HepG2 (cell line): ENCODE measurements around the gene ZBTB43. TPM values are rescaled to one million over a fixed set of nuclear protein-coding genes. Genes with fewer than 3 reads are reported as not detected.

Source experiments
- MTF1 ChIP-seq: sonication (generic); formaldehyde crosslinking; IDR thresholded peaks from 2 replicates; pipeline ENCODE4 v1.5.0; 2020; ENCODE audit warnings: missing genetic modification reagents
- NCOR1 ChIP-seq: fragments of 200-600 bp; sonication (generic); IDR thresholded peaks from 2 replicates; pipeline ENCODE4 v1.7.0; 2017; ENCODE audit warnings: antibody characterized with exemption, low read length, borderline replicate concordance
- NFATC3 ChIP-seq: sonication (generic); formaldehyde crosslinking; IDR thresholded peaks from 2 replicates; pipeline ENCODE4 v1.5.1; 2020; ENCODE audit warnings: mild to moderate bottlenecking, missing genetic modification reagents
- RAD51 ChIP-seq: fragments of 450-650 bp; IDR thresholded peaks from 2 replicates; pipeline ENCODE4 v1.6.1; 2016; ENCODE audit warnings: borderline replicate concordance
- SATB2 ChIP-seq: sonication (generic); formaldehyde crosslinking; IDR thresholded peaks from 2 replicates; pipeline ENCODE4 v1.5.0; 2020; ENCODE audit warnings: missing genetic modification reagents
- SIX1 ChIP-seq: sonication (generic); formaldehyde crosslinking; IDR thresholded peaks from 2 replicates; pipeline ENCODE4 v1.4.0; 2020; ENCODE audit warnings: missing genetic modification reagents, borderline replicate concordance
- ZNF138 ChIP-seq: sonication (generic); formaldehyde crosslinking; IDR thresholded peaks from 2 replicates; pipeline ENCODE4 v1.5.0; 2020; ENCODE audit warnings: mild to moderate bottlenecking, low read depth, missing genetic modification reagents
- ZNF34 ChIP-seq: sonication (generic); formaldehyde crosslinking; IDR thresholded peaks from 2 replicates; pipeline ENCODE4 v1.4.0; 2020; ENCODE audit warnings: mild to moderate bottlenecking, missing genetic modification reagents, borderline replicate concordance
- ZNF607 ChIP-seq: sonication (generic); formaldehyde crosslinking; IDR thresholded peaks from 2 replicates; pipeline ENCODE4 v1.5.1; 2020; ENCODE audit warnings: missing genetic modification reagents, mild to moderate bottlenecking, borderline replicate concordance
- polyA plus RNA-seq, 8 experiments: library from polyadenylated mRNA; depleted of rRNA in 3 of 8; stranded (reverse) in 7 of 8; unstranded in 1 of 8; fragments of >200 nt; fragmentation: Illumina TruSeq in 4 of 8; extraction: Trizol in 4 of 8; gene quantifications; 2 replicates each; pipeline versions ENCODE4 v1.2.1 to v1.2.3, GENCODE V29; 2011 to 2016; ENCODE audit warnings: low read depth in 4 of 8, missing spikeins in 1 of 8, mixed read lengths in 1 of 8; ENCODE audit not compliant: insufficient read depth in 1 of 8
- total RNA-seq, 5 experiments: library from RNA; depleted of rRNA; stranded (reverse); fragments of >200 nt; fragmentation: Illumina TruSeq; extraction: Trizol; gene quantifications; 2 replicates each; pipeline ENCODE4 v1.2.3, GENCODE V29; 2016; ENCODE audit warnings: low read depth in 1 of 5
- TF ChIP-seq, protein P1 (sequence below): sonication (generic); formaldehyde crosslinking; IDR thresholded peaks from 2 replicates; pipeline ENCODE4 v1.5.0; 2020; ENCODE audit warnings: missing genetic modification reagents
- TF ChIP-seq, protein P2 (sequence below): sonication (generic); formaldehyde crosslinking; IDR thresholded peaks from 2 replicates; pipeline ENCODE4 v1.4.0; 2020; ENCODE audit warnings: missing genetic modification reagents, borderline replicate concordance
- TF ChIP-seq, protein P3 (sequence below): sonication (generic); formaldehyde crosslinking; IDR thresholded peaks from 2 replicates; pipeline ENCODE4 v1.9.0; 2021; ENCODE audit warnings: missing genetic modification reagents, borderline replicate concordance
- TF ChIP-seq, protein P4 (sequence below): sonication (generic); formaldehyde crosslinking; IDR thresholded peaks from 2 replicates; pipeline ENCODE4 v1.8.1; 2022; ENCODE audit warnings: low read depth, mild to moderate bottlenecking, missing genetic modification reagents
- TF ChIP-seq, protein P5 (sequence below): sonication (generic); formaldehyde crosslinking; conservative IDR thresholded peaks from 2 replicates; pipeline ENCODE4 v1.8.1; 2023; ENCODE audit warnings: missing genetic modification reagents
- TF ChIP-seq, protein P6 (sequence below): sonication (generic); formaldehyde crosslinking; IDR thresholded peaks from 2 replicates; pipeline ENCODE4 v1.5.0; 2020; ENCODE audit warnings: mild to moderate bottlenecking, missing genetic modification reagents, borderline replicate concordance

ZBTB43 gene
- total and polyA plus RNA-seq, 2 of the 13 experiments (the other 11 are each of a cell fraction or from before 2014, with no cell fraction given), result 7.1 to 31.4 TPM

DNA sequence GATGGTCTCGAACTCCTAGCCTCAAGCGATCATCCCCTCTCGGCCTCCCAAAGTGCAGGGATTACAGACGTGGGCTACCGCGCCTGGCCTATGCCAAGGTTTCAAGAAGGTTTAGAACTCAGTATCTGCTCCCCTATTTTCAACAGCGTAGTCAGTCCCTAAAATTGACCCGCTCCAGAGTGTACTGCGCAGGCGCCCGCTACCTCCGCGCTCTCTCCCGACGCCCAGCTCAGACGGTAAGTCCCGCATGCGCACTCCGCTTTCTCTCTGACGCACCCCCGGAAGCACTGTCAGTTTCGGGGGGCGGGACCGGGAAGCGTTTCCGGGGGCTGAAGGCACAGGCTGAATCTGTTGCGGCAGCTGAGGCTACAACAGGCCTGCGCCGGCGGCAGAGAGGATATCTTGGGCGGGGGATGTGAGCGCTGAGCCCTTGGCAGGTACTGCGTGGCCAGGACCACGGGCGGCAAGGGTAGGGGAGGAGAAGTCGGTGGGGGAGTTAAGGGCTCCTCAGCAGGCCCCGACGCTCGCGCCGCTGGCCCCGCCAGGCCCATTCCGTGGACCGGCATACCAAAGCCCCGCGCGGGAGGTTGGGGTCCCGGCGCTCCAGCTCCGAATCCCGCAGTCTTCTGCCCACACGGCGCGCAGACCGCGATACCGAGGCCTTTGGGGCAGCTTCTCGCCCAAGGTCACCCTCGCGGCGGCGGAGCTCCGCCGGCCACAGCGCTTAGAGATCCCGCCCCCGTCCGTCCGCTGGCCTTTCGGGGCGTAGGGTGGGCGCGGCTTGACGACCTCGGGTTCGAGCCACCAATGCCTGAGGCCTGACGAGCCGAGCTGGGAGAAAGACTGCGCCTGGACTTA, at the start of gene ZBTB43 (continued):
- TF ChIP-seq, protein P1, sequence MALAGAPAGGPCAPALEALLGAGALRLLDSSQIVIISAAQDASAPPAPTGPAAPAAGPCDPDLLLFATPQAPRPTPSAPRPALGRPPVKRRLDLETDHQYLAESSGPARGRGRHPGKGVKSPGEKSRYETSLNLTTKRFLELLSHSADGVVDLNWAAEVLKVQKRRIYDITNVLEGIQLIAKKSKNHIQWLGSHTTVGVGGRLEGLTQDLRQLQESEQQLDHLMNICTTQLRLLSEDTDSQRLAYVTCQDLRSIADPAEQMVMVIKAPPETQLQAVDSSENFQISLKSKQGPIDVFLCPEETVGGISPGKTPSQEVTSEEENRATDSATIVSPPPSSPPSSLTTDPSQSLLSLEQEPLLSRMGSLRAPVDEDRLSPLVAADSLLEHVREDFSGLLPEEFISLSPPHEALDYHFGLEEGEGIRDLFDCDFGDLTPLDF (CRISPR knock-in tag), result 0 out of 2 replicates have a peak, but pooled peaks have one; percentile 53
- TF ChIP-seq NCOR1, result no peak
- 0 out of 2 replicates have a peak, but pooled peaks have one; percentile 54 for TF ChIP-seq SATB2 (CRISPR knock-in tag)
- TF ChIP-seq, protein P2, sequence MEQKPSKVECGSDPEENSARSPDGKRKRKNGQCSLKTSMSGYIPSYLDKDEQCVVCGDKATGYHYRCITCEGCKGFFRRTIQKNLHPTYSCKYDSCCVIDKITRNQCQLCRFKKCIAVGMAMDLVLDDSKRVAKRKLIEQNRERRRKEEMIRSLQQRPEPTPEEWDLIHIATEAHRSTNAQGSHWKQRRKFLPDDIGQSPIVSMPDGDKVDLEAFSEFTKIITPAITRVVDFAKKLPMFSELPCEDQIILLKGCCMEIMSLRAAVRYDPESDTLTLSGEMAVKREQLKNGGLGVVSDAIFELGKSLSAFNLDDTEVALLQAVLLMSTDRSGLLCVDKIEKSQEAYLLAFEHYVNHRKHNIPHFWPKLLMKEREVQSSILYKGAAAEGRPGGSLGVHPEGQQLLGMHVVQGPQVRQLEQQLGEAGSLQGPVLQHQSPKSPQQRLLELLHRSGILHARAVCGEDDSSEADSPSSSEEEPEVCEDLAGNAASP, result no peak; the same call in 1 of the 2 replicates
- TF ChIP-seq, protein P3, sequence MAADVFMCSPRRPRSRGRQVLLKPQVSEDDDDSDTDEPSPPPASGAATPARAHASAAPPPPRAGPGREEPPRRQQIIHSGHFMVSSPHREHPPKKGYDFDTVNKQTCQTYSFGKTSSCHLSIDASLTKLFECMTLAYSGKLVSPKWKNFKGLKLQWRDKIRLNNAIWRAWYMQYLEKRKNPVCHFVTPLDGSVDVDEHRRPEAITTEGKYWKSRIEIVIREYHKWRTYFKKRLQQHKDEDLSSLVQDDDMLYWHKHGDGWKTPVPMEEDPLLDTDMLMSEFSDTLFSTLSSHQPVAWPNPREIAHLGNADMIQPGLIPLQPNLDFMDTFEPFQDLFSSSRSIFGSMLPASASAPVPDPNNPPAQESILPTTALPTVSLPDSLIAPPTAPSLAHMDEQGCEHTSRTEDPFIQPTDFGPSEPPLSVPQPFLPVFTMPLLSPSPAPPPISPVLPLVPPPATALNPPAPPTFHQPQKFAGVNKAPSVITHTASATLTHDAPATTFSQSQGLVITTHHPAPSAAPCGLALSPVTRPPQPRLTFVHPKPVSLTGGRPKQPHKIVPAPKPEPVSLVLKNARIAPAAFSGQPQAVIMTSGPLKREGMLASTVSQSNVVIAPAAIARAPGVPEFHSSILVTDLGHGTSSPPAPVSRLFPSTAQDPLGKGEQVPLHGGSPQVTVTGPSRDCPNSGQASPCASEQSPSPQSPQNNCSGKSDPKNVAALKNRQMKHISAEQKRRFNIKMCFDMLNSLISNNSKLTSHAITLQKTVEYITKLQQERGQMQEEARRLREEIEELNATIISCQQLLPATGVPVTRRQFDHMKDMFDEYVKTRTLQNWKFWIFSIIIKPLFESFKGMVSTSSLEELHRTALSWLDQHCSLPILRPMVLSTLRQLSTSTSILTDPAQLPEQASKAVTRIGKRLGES, result no peak
- no peak for TF ChIP-seq ZNF34 (CRISPR knock-in tag)
- TF ChIP-seq, protein P4, sequence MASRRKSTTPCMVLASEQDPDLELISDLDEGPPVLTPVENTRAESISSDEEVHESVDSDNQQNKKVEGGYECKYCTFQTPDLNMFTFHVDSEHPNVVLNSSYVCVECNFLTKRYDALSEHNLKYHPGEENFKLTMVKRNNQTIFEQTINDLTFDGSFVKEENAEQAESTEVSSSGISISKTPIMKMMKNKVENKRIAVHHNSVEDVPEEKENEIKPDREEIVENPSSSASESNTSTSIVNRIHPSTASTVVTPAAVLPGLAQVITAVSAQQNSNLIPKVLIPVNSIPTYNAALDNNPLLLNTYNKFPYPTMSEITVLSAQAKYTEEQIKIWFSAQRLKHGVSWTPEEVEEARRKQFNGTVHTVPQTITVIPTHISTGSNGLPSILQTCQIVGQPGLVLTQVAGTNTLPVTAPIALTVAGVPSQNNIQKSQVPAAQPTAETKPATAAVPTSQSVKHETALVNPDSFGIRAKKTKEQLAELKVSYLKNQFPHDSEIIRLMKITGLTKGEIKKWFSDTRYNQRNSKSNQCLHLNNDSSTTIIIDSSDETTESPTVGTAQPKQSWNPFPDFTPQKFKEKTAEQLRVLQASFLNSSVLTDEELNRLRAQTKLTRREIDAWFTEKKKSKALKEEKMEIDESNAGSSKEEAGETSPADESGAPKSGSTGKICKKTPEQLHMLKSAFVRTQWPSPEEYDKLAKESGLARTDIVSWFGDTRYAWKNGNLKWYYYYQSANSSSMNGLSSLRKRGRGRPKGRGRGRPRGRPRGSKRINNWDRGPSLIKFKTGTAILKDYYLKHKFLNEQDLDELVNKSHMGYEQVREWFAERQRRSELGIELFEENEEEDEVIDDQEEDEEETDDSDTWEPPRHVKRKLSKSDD, result no peak
- TF ChIP-seq, protein P5, sequence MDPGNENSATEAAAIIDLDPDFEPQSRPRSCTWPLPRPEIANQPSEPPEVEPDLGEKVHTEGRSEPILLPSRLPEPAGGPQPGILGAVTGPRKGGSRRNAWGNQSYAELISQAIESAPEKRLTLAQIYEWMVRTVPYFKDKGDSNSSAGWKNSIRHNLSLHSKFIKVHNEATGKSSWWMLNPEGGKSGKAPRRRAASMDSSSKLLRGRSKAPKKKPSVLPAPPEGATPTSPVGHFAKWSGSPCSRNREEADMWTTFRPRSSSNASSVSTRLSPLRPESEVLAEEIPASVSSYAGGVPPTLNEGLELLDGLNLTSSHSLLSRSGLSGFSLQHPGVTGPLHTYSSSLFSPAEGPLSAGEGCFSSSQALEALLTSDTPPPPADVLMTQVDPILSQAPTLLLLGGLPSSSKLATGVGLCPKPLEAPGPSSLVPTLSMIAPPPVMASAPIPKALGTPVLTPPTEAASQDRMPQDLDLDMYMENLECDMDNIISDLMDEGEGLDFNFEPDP (CRISPR knock-in tag), result no peak
- no peak for TF ChIP-seq RAD51
- TF ChIP-seq MTF1 (CRISPR knock-in tag), result no peak
- TF ChIP-seq SIX1 (CRISPR knock-in tag), result no peak
- TF ChIP-seq ZNF607, result no peak; the same call in 1 of the 2 replicates
- no peak for TF ChIP-seq NFATC3 (CRISPR knock-in tag)
- TF ChIP-seq ZNF138 (CRISPR knock-in tag), result no peak
- TF ChIP-seq, protein P6, sequence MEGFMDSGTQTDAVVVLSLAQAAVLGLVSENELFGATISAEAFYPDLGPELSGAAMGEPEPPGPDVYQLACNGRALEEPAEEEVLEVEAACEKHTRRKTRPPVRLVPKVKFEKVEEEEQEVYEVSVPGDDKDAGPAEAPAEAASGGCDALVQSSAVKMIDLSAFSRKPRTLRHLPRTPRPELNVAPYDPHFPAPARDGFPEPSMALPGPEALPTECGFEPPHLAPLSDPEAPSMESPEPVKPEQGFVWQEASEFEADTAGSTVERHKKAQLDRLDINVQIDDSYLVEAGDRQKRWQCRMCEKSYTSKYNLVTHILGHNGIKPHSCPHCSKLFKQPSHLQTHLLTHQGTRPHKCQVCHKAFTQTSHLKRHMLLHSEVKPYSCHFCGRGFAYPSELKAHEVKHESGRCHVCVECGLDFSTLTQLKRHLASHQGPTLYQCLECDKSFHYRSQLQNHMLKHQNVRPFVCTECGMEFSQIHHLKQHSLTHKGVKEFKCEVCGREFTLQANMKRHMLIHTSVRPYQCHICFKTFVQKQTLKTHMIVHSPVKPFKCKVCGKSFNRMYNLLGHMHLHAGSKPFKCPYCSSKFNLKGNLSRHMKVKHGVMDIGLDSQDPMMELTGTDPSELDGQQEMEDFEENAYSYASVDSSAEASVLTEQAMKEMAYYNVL (CRISPR knock-in tag), result peak; percentile 61; the same call in 1 of the 2 replicates
